ENCODE data around the gene CTNND2.

GRCh38 chr5:11455505-11455904 is 448.7 kb downstream of the CTNND2 start:
- TF ChIP-seq CTCF (conservative IDR thresholded peaks at IDR 0.05 in 1 of 2, IDR thresholded peaks at IDR 0.05 in 1 of 2; ENCODE audit: extremely low read depth in 1 of 2, insufficient read depth in 1 of 2, low read depth in 1 of 2, low read length in 2 of 2) = no peak
- TF ChIP-seq EZH2 (IDR thresholded peaks at IDR 0.05; ENCODE audit: borderline replicate concordance, low read length) = no peak
